Hepatocyte (in vitro differentiated cells): ENCODE data around the gene APEX1.
A peak's percentile ranks its signal among the peaks of the same experiment; 100 is the strongest.

Source experiments
- EZH2 ChIP-seq: fragments of 200-600 bp; sonication (generic); IDR thresholded peaks from 2 replicates; pipeline ENCODE4 v1.6.1; 2016; ENCODE audit warnings: antibody characterized with exemption, mild to moderate bottlenecking, borderline replicate concordance
- TF ChIP-seq, protein P1 (sequence below): fragments of 200-600 bp; sonication (generic); IDR thresholded peaks from 2 replicates; pipeline ENCODE4 v1.5.1; 2016; ENCODE audit warnings: antibody characterized with exemption, mild to moderate bottlenecking; ENCODE audit not compliant: poor library complexity

DNA sequence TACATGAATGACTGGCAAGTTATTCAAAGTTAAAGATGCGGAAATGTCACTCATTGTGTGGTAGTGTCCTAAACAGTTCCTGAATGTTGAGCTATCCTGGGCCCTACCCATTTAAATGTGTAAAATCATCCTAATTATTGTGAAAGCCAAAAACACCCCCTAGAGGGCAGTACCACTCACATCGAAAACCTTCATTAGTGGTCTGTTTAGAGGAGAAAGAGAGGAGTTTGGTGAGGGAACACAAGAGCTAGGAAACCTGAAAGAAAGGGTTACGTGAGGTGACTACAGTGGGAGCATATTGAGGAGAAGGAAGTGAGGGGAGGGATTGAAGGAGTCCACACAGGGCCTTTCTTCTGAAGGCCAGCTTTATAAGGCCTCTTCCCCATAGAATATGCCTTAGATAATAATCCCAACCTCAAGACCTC is 39.2 kb upstream of the APEX1 start:
- TF ChIP-seq, protein P1, sequence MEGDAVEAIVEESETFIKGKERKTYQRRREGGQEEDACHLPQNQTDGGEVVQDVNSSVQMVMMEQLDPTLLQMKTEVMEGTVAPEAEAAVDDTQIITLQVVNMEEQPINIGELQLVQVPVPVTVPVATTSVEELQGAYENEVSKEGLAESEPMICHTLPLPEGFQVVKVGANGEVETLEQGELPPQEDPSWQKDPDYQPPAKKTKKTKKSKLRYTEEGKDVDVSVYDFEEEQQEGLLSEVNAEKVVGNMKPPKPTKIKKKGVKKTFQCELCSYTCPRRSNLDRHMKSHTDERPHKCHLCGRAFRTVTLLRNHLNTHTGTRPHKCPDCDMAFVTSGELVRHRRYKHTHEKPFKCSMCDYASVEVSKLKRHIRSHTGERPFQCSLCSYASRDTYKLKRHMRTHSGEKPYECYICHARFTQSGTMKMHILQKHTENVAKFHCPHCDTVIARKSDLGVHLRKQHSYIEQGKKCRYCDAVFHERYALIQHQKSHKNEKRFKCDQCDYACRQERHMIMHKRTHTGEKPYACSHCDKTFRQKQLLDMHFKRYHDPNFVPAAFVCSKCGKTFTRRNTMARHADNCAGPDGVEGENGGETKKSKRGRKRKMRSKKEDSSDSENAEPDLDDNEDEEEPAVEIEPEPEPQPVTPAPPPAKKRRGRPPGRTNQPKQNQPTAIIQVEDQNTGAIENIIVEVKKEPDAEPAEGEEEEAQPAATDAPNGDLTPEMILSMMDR, result peak; percentile 53
- TF ChIP-seq EZH2, result no peak
